Ectodermal cell (in vitro differentiated cells): Measurements from ENCODE around the gene DIPK1A.

Source experiments
- H3K27ac ChIP-seq: 2 replicates; pipeline ENCODE4 v1.7.0; 2013; ENCODE audit warnings: mild to moderate bottlenecking, low read depth, low read length; ENCODE audit not compliant: insufficient read depth, poor library complexity, severe bottlenecking
- H3K27me3 ChIP-seq: 2 replicates; pipeline ENCODE4 v1.7.0; 2013; ENCODE audit warnings: mild to moderate bottlenecking, low read length; ENCODE audit not compliant: insufficient read depth, control insufficient read depth, poor library complexity, severe bottlenecking
- H3K36me3 ChIP-seq: one replicate; pipeline ENCODE4 v1.7.0; 2013; ENCODE audit warnings: low read length; ENCODE audit not compliant: control insufficient read depth, insufficient read depth
- H3K4me1 ChIP-seq: one replicate; pipeline ENCODE4 v1.7.0; 2013; ENCODE audit warnings: low read length; ENCODE audit not compliant: control insufficient read depth, insufficient read depth
- H3K4me3 ChIP-seq: 2 replicates; pipeline ENCODE4 v1.7.0; 2013; ENCODE audit warnings: low read depth, low read length, control low read depth; ENCODE audit not compliant: insufficient read depth
- H3K9me3 ChIP-seq: 2 replicates; pipeline ENCODE4 v1.7.0; 2013; ENCODE audit warnings: mild to moderate bottlenecking, low read length, moderate library complexity; ENCODE audit not compliant: control insufficient read depth
- WGBS, 2 experiments: methylation state at CpG; one replicate each; pipeline ENCODE4 v1.1.7; 2013; ENCODE audit warnings: missing lambda C conversion rate in 2 of 2; 5-methylcytosine and 5-hydroxymethylcytosine counted together

The DIPK1A gene

DNA sequence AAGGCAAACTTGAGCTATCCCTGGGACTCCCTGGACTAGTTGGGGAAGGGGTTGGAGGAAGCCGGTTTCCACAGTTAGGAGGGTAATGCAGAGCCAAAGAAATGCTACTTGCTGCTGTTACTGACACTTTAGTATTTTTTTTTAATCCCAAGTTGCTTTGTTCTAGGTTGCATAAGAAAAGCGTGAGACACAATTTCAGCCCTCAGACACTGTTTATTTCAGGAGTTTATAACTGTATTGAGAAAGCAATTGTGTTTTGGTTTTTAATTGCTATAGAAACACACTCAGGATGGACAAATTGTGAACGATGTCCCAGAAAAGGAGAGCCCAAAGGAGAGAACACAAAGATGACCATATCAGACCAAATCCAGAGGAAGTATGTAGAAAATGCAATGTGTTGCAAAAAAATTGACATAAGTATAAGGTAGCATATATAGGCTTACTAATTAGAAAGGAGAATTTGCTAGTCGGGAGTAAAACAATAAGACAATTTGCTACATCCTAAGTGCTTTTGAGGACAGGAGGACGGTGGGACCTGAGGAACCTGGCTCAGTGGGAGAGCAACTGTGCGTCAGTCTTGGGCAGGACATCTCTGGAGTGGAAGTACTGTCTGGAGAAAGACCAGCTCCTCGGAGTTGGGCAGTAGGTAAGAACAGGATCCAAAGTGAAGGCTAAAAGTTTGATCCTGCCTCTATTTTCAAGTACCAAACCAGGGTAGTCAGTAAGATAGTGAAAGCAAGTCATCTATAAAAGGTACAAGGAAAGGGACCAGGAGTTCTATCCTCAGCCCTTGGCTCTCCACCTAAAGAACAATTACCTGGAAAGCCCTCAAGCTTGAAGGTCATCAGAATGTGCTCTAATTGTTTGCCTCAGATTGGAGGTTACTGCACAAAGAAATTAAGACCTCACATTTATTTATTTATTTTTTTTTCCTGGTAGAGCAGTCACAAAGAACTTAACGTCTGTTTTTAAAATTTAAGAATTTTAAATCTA lies 39.9 kb downstream of the DIPK1A start:
- no peaks in the 10 kb centered on the region for H3K4me1 ChIP-seq
- no peaks in the 10 kb centered on the region for H3K36me3 ChIP-seq
- H3K27me3 ChIP-seq = no peaks in the 10 kb centered on the region
- H3K9me3 ChIP-seq = no peaks in the 10 kb centered on the region
- WGBS, 2 experiments = 90 to 91% methylated on average over 7 of the region's 8 CpGs
- no peak overlapping the region for H3K4me3 ChIP-seq
- no peak overlapping the region for H3K27ac ChIP-seq

DNA sequence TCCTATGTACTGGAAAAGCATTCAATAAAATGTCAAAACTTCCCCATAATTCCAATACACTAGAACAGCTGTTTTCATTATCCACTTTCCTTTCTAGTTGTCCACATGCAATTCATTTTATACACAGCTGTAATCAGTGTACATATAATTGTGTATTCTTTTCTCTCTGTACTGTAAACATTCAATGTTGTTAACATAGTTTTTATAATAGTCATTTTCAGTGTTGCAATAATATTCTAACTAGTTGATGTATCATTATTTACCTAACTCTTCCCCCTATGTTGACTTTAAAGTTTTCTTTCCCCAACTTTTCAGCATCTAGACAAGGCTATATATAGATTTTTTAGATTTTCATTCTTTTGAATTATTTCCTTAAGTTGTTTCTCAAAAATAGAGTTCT lies 44.4 kb downstream of the DIPK1A start:
- no peaks in the 10 kb centered on the region for H3K27me3 ChIP-seq

DNA sequence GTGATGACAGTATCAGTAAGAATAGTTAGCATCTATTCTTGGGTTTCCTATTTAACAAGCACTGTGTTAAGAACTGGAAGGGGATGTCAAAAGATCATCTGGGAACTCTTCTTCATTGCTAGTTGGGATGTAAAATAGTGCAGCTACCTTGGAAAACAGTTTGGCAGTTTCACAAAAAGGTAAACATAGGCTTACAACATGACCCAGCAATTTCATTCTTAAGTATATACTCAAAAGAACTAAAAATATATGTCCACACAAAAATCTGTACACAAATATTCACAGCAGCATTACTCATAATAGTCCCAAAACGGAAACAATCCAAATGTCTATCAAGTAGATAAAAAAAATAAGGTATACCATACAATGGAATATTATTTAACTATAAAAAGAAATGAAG lies 45.7 kb downstream of the DIPK1A start:
- Histone ChIP-seq H3K36me3 (no peaks in the 10 kb centered on the region), H3K27ac (no peak overlapping the region), H3K4me3 (no peak overlapping the region), H3K4me1 (no peaks in the 10 kb centered on the region), H3K9me3 (no peaks in the 10 kb centered on the region), H3K27me3 (no peaks in the 10 kb centered on the region)
- no CpG with 5 or more reads among the region's 1 CpG for WGBS, 2 experiments

More for the DNA sequence above, 44.4 kb downstream of the DIPK1A start:
- Histone ChIP-seq H3K4me3 (no peak overlapping the region), H3K9me3 (no peaks in the 10 kb centered on the region), H3K4me1 (no peaks in the 10 kb centered on the region), H3K27ac (no peak overlapping the region), H3K36me3 (no peaks in the 10 kb centered on the region)

DNA sequence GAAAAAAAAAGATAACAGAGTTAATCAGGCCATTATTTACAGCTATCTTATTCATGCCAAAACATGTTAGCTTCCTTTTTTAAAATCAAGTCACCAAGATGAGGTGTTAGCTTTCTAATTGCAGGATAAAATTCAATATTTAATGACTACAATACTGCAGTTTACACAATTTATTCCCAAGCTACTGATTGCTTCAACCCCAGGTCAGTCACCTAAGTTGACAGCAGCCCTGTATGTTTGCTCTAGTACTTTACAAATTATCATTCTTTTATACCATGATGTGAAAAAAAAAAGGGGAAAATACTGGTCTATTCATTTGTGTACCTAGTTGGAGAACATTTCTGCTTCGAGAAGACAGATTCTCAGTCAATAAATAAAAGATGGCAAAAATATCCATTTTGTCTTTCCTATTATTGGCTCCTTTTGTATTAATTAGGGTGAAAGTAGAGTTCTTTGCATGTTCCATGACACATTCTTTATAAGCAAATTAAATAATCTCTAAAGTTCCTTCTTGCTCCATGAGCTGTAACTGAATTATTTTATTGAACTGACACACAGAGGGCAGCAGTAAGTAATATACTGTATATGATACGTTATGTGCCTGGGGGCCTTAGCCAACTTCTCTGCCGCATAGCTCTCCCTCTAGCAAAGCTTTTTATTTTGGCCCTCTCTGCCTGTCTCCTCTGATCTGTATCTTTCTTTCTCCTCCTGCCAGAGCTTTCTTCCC lies 48.0 kb downstream of the DIPK1A start:
- Histone ChIP-seq H3K9me3 (no peaks in the 10 kb centered on the region), H3K27ac (no peak overlapping the region), H3K4me1 (no peaks in the 10 kb centered on the region), H3K36me3 (no peaks in the 10 kb centered on the region), H3K4me3 (no peak overlapping the region), H3K27me3 (no peaks in the 10 kb centered on the region)
- 79 to 91% methylated on average over 3 of the region's 3 CpGs for WGBS, 2 experiments

DNA sequence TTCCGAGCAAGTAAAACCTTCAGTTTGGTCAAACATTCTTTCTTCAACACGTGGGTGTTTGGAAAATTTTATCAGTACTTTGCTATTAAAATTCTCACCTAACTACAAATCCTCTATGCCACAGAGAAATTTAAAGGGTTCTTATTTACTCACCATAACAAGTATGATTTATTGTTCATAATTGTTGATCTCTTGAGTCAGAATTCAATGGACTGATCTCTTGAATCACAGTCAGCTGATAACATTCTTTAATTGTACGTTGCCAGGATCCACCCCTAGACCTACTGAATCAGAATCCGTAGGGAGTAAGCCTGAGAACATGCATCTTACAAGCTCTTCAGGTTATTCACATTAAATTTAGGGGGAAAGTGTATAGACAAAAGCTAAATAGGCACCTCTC lies 51.2 kb downstream of the DIPK1A start:
- H3K9me3 ChIP-seq = no peaks in the 10 kb centered on the region
- H3K36me3 ChIP-seq = no peaks in the 10 kb centered on the region
- no peak overlapping the region for H3K27ac ChIP-seq
- H3K4me3 ChIP-seq = no peak overlapping the region
- no peaks in the 10 kb centered on the region for H3K4me1 ChIP-seq
- no peaks in the 10 kb centered on the region for H3K27me3 ChIP-seq
- WGBS, 2 experiments = 83 to 89% methylated on average over 4 of the region's 4 CpGs

DNA sequence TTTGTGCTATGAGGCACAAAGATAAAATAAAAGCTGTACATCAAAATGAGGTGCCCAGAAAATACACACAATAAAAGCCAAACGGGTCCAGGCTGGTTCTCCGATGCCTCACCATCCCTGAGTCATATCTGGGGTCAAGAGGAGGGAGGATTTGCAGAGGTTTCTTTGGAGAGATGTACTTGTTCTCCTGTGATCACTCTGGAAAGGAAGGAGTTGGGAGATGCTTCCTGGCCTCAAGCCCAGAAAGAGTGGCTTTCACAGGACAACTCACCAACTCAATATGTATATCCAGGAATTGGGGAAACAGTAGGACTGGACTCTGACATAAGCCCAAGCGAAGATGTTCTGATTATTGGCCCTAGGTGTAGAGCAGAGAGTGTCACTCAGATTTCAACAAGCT lies 51.9 kb downstream of the DIPK1A start:
- no peaks in the 10 kb centered on the region for H3K9me3 ChIP-seq
- H3K4me3 ChIP-seq = no peak overlapping the region
- no peaks in the 10 kb centered on the region for H3K36me3 ChIP-seq
- WGBS, 2 experiments = 96 to 100% methylated on average over 3 of the region's 3 CpGs
- no peaks in the 10 kb centered on the region for H3K4me1 ChIP-seq
- H3K27ac ChIP-seq = no peak overlapping the region
- no peaks in the 10 kb centered on the region for H3K27me3 ChIP-seq

DNA sequence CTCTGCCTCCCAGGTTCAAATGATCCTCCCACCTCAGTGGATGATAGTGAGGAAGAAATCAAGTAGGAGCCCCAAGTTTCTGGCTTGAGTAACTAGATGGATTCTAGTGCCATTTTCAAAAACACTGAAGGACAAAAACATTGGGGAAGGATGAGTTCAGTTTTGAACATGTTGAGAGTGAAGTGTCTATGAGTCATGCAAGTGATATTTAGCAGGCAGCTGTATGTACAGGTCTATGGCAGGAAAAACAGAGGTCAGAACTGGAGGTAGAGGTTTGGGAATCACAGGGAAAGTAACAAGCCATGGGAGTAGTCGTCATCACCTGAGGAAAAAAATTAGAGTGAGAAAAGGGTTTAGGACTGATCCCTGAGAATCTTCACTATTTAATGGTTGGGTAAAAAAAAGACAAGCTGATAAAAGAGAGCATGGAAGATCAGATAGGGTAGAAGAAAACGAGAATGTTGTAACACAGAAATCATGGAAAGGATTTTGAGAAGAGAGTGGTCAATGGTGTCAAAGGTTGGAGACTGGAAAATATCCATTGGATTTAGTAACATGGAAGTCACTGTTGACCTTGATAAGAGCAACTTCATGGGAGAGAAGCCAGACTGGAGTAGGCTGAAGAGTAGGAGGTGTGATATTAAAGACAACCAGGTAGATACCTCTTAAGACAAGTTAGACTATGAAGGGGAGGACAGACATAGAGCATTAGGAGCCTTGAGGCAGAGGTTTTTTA lies 53.1 kb downstream of the DIPK1A start:
- no peaks in the 10 kb centered on the region for H3K4me1 ChIP-seq
- 93 to 94% methylated on average over 2 of the region's 2 CpGs for WGBS, 2 experiments
- H3K4me3 ChIP-seq = no peak overlapping the region
- H3K27ac ChIP-seq = no peak overlapping the region
- no peaks in the 10 kb centered on the region for H3K9me3 ChIP-seq
- H3K27me3 ChIP-seq = no peaks in the 10 kb centered on the region
- no peaks in the 10 kb centered on the region for H3K36me3 ChIP-seq

DNA sequence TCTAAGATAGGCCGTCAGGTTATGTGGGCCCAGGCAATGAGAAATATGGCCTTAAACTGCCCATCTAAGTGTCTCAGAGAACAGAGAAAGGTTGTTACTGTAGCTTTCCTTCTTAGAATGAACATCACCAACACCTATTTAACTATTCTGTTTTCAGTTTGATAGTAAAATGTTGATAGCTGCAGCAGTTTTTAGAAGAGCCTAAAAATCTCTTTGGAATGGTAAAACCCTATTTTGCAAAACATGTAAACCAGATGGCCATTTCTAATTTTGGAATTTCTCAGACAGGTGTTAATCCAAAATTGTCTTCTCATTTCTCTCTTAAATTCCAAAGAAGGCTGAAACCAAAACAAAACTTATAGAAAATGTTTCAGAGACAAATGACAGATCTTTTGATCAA lies 57.5 kb downstream of the DIPK1A start:
- Histone ChIP-seq H3K27ac (no peak overlapping the region), H3K27me3 (no peaks in the 10 kb centered on the region), H3K4me3 (no peak overlapping the region), H3K4me1 (no peaks in the 10 kb centered on the region), H3K9me3 (no peaks in the 10 kb centered on the region), H3K36me3 (no peaks in the 10 kb centered on the region)
- 90 to 95% methylated on average over 1 of the region's 1 CpG for WGBS, 2 experiments

DNA sequence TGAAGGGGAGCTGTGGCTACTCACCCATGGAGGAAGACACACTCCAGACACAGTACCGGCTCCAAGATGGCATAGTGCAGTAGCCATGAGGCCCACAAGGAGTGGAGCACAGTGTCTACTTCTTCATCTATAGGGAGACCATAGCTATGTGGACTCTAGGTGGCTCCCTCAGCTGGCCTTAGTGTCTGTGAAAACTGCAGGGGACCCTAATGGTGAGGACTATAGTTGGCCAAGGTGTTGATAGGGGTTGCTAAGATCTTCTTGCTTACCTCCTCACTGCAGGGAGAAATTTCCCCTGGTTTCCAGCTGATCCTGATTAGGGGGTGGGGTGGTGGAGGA lies 58.9 kb downstream of the DIPK1A start:
- no peak overlapping the region for H3K27ac ChIP-seq
- H3K4me1 ChIP-seq = no peaks in the 10 kb centered on the region
- no peaks in the 10 kb centered on the region for H3K36me3 ChIP-seq
- no peaks in the 10 kb centered on the region for H3K27me3 ChIP-seq
- no peak overlapping the region for H3K4me3 ChIP-seq
- no peaks in the 10 kb centered on the region for H3K9me3 ChIP-seq
- 97 to 100% methylated on average over 1 of the region's 1 CpG for WGBS, 2 experiments
